ENCODE measurements around the gene TRIM47. TPM values are rescaled to one million over a fixed set of nuclear protein-coding genes. Genes with fewer than 3 reads are reported as not detected.

The TRIM47 gene
- total RNA-seq, 2 donors from 2014 or later = 11.0 to 32.4 TPM

DNA sequence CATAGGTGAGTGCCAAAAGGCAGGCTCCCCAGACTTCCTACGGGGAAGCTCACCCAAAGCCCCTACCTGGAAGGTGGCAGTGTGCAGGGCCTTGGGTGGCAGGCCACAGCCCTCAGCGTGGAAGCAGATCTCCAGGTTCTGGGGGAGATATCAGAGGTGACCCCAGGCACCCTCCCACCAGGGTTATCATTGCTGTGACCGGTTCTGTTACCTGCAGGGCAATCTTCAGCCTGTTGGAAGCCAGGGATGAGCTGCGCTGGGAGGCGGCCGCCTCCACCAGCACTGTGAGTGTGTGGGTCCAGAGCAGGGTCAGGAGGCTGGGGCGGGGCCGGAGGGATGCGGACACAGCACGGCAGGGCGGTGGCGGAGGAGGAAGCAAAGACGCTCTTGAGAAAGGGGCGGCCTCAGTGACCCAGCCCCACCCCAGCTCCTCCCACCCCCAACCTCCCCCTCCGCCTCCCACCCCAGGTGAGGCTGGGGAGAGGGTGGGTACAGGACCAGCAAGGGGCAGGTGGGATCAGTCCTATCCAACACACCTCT lies 47.3 kb downstream of the TRIM47 start:
- no peak overlapping the region for H3K27ac Mint-ChIP-seq
- ATAC-seq (replicated peaks) = no peak
- H3K9me3 Mint-ChIP-seq = no peaks in the 10 kb centered on the region
- peaks cover 19% of the 10 kb centered on the region for H3K4me1 Mint-ChIP-seq
- H3K4me3 Mint-ChIP-seq = peak overlapping the region; percentile 12
- H3K36me3 Mint-ChIP-seq (ENCODE audit: low read depth) = peaks cover 68% of the 10 kb centered on the region
- no peaks in the 10 kb centered on the region for H3K27me3 Mint-ChIP-seq

- peak overlapping the region; percentile 12 for H3K4me3 Mint-ChIP-seq
- H3K27ac Mint-ChIP-seq = no peak overlapping the region
- H3K4me1 Mint-ChIP-seq = peaks cover 19% of the 10 kb centered on the region
- H3K9me3 Mint-ChIP-seq = no peaks in the 10 kb centered on the region
- H3K27me3 Mint-ChIP-seq = no peaks in the 10 kb centered on the region
- no peak for ATAC-seq (replicated peaks)
- H3K36me3 Mint-ChIP-seq (ENCODE audit: low read depth) = peaks cover 71% of the 10 kb centered on the region
Observed at GRCh38 chr17:75830164-75831031, 48.0 kb downstream of the TRIM47 start.

GRCh38 chr17:75829747-75830146 lies 48.6 kb downstream of the TRIM47 start:
- no peaks in the 10 kb centered on the region for H3K27me3 Mint-ChIP-seq
- H3K36me3 Mint-ChIP-seq (ENCODE audit: low read depth) = peaks cover 69% of the 10 kb centered on the region
- peaks cover 17% of the 10 kb centered on the region for H3K4me1 Mint-ChIP-seq
- no peak overlapping the region for H3K27ac Mint-ChIP-seq
- no peak overlapping the region for H3K4me3 Mint-ChIP-seq
- ATAC-seq (replicated peaks) = no peak
- no peaks in the 10 kb centered on the region for H3K9me3 Mint-ChIP-seq

DNA sequence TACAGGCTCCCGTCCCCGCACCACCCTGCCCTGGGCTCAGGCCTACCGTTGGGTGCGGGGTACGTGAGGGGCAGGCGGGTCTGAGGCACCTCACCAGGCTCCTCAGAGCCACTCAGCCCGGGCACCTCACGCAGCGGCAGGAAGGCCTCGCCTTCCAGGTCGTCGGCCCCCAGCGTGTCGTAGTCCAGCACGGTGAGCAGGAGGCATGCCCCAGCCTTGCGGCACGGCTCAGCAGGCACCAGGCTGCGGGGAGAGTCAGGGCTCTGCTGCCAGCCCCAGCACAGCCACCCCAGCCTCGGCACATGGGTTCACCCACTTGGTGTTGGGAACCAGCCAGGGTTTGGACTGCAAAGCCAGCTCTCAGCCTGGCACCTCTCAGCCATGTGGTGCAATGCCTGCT lies 49.6 kb downstream of the TRIM47 start:
- Mint-ChIP-seq H3K9me3 (no peaks in the 10 kb centered on the region), H3K27ac (no peak overlapping the region), H3K4me1 (peaks cover 14% of the 10 kb centered on the region), H3K4me3 (no peak overlapping the region), H3K36me3 (ENCODE audit: low read depth) (peaks cover 62% of the 10 kb centered on the region), H3K27me3 (no peaks in the 10 kb centered on the region)
- no peak for ATAC-seq (replicated peaks)

GRCh38 chr17:75828076-75828400 lies 50.3 kb downstream of the TRIM47 start:
- H3K9me3 Mint-ChIP-seq = no peaks in the 10 kb centered on the region

GRCh38 chr17:75827308-75828075 lies 50.9 kb downstream of the TRIM47 start:
- Mint-ChIP-seq H3K9me3 (no peaks in the 10 kb centered on the region), H3K36me3 (ENCODE audit: low read depth) (peaks cover 55% of the 10 kb centered on the region), H3K27me3 (no peaks in the 10 kb centered on the region), H3K4me3 (peak overlapping the region; percentile 49), H3K4me1 (peaks cover 6% of the 10 kb centered on the region), H3K27ac (peak overlapping the region; percentile 36)
- ATAC-seq (replicated peaks) = peak; percentile 44

More at GRCh38 chr17:75828076-75828400, 50.3 kb downstream of the TRIM47 start:
- H3K4me3 Mint-ChIP-seq = peak overlapping the region; percentile 49
- H3K36me3 Mint-ChIP-seq (ENCODE audit: low read depth) = peaks cover 57% of the 10 kb centered on the region
- H3K27ac Mint-ChIP-seq = peak overlapping the region; percentile 36
- peaks cover 8% of the 10 kb centered on the region for H3K4me1 Mint-ChIP-seq
- no peaks in the 10 kb centered on the region for H3K27me3 Mint-ChIP-seq
- peak; percentile 2 for ATAC-seq (replicated peaks)

- Mint-ChIP-seq H3K27ac (peak overlapping the region; percentile 70), H3K9me3 (no peaks in the 10 kb centered on the region), H3K4me1 (peaks cover 3% of the 10 kb centered on the region), H3K27me3 (no peaks in the 10 kb centered on the region), H3K4me3 (no peak overlapping the region), H3K36me3 (ENCODE audit: low read depth) (peaks cover 53% of the 10 kb centered on the region)
- no peak for ATAC-seq (replicated peaks)
Observed at GRCh38 chr17:75826561-75827307, 51.6 kb downstream of the TRIM47 start.

- Mint-ChIP-seq H3K4me1 (peaks cover 9% of the 10 kb centered on the region), H3K9me3 (no peaks in the 10 kb centered on the region), H3K27me3 (no peaks in the 10 kb centered on the region), H3K27ac (peak overlapping the region; percentile 52), H3K4me3 (no peak overlapping the region), H3K36me3 (ENCODE audit: low read depth) (peaks cover 54% of the 10 kb centered on the region)
- no peak for ATAC-seq (replicated peaks)
Observed at GRCh38 chr17:75825748-75826370, 52.5 kb downstream of the TRIM47 start.

- Mint-ChIP-seq H3K27ac (peak overlapping the region; percentile 52), H3K36me3 (ENCODE audit: low read depth) (peaks cover 49% of the 10 kb centered on the region), H3K4me1 (peaks cover 9% of the 10 kb centered on the region), H3K27me3 (no peaks in the 10 kb centered on the region), H3K4me3 (no peak overlapping the region), H3K9me3 (no peaks in the 10 kb centered on the region)
- ATAC-seq (replicated peaks) = no peak
Observed at GRCh38 chr17:75825149-75825552, 53.2 kb downstream of the TRIM47 start.

- peaks cover 47% of the 10 kb centered on the region for H3K36me3 Mint-ChIP-seq (ENCODE audit: low read depth)
- no peaks in the 10 kb centered on the region for H3K27me3 Mint-ChIP-seq
- ATAC-seq (replicated peaks) = no peak
- H3K9me3 Mint-ChIP-seq = no peaks in the 10 kb centered on the region
- peaks cover 9% of the 10 kb centered on the region for H3K4me1 Mint-ChIP-seq
- no peak overlapping the region for H3K4me3 Mint-ChIP-seq
- no peak overlapping the region for H3K27ac Mint-ChIP-seq
Observed at GRCh38 chr17:75824666-75825065, 53.7 kb downstream of the TRIM47 start.

Other genes with a start within 250 kb of the TRIM47 start
- gene SMIM5, start 245.1 kb downstream of the TRIM47 start, total RNA-seq = under 1 TPM in 1 of 2 donors, not detected in 1; 0.21 TPM
- 10 to 100 TPM; 29.7 to 35.6 TPM for gene RECQL5, start 211.4 kb downstream of the TRIM47 start, total RNA-seq
- 10 to 100 TPM; 68.1 to 90.0 TPM for gene SAP30BP, start 211.2 kb downstream of the TRIM47 start, total RNA-seq
- gene ITGB4, start 157.1 kb downstream of the TRIM47 start, total RNA-seq = 1 to 10 TPM in 1 of 2 donors, under 1 TPM in 1; 0.54 to 1.2 TPM
- gene GALK1, start 113.4 kb downstream of the TRIM47 start, total RNA-seq = 10 to 100 TPM; 43.4 to 51.4 TPM
- gene UNK, start 93.8 kb downstream of the TRIM47 start, total RNA-seq = 10 to 100 TPM; 19.0 to 22.1 TPM
- gene UNC13D, start 34.2 kb downstream of the TRIM47 start, total RNA-seq = 100 to 1,000 TPM; 153 to 160 TPM
- 100 to 1,000 TPM in 1 of 2 donors, 10 to 100 TPM in 1; 67.4 to 127 TPM for gene WBP2, start 23.2 kb downstream of the TRIM47 start, total RNA-seq
- gene TRIM65, start 18.4 kb upstream of the TRIM47 start, total RNA-seq = 10 to 100 TPM; 20.3 to 33.9 TPM
- gene MRPL38, start 26.3 kb upstream of the TRIM47 start, total RNA-seq = 100 to 1,000 TPM in 1 of 2 donors, 10 to 100 TPM in 1; 74.2 to 113 TPM
- 10 to 100 TPM in 1 of 2 donors, 1 to 10 TPM in 1; 9.2 to 10.6 TPM for gene FBF1, start 62.5 kb upstream of the TRIM47 start, total RNA-seq
- gene ACOX1, start 100.6 kb upstream of the TRIM47 start, total RNA-seq = 10 to 100 TPM; 24.0 to 35.2 TPM
- gene TEN1, start 100.7 kb upstream of the TRIM47 start, total RNA-seq = 10 to 100 TPM; 15.3 to 18.5 TPM
- gene CDK3, start 122.3 kb upstream of the TRIM47 start, total RNA-seq = 1 to 10 TPM; 8.0 to 9.0 TPM
- gene EVPL, start 148.7 kb upstream of the TRIM47 start, total RNA-seq = under 1 TPM in 1 of 2 donors, not detected in 1; 0.11 TPM
- 100 to 1,000 TPM; 109 to 117 TPM for gene SRP68, start 193.9 kb upstream of the TRIM47 start, total RNA-seq
- 10 to 100 TPM in 1 of 2 donors, 1 to 10 TPM in 1; 7.5 to 14.8 TPM for gene GALR2, start 196.2 kb upstream of the TRIM47 start, total RNA-seq
- 10 to 100 TPM in 1 of 2 donors, 1 to 10 TPM in 1; 6.5 to 13.5 TPM for gene ZACN, start 200.6 kb upstream of the TRIM47 start, total RNA-seq
- 100 to 1,000 TPM; 104 to 117 TPM for gene EXOC7, start 225.2 kb upstream of the TRIM47 start, total RNA-seq